ENCODE measurements around the gene FRS2.
"Not testable (repeated sequence)": the region's sequence is repeated elsewhere in the genome, so short reads cannot be mapped to it uniquely, and the experiment has no call there.

Gene FRS2

DNA sequence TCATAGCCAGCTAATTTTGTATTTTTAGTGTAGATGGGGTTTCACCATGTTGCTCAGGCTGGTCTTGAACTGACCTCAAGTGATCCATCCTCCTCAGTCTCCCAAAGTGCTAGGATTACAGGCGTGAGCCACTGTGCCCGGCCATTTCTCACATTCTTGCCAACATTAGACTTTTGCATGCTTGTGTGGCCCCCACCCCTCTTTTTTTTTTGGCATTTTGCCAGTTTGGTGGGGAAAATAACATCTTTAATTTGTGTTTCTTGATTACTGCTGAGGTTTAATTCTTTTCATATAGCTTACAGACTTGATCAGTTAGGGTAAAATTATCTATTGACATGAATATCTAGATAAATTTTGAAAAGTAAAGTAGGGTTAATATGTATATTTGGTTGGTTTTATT is 118.9 kb downstream of the FRS2 start:
- DNase-seq = no peak

DNA sequence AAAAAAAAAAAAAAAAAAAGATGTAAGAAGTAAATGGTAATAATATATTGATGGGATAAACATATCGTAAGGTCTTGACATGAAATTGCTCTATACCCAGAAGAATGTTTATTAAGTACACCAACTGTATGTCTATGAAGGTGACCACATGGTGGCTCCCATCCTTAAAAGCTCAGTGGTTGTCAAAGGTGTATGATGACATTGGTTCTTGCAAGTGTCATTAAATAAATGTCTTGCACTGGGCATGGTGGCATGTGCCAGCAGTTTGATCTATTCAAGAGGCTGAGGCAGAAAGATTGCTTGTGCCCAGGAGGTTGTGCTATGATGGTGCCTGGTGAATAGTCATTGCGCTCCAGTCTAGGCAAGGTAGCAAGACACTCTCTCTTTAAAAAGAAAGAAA is 125.5 kb downstream of the FRS2 start:
- DNase-seq = no peak

- no peak for DNase-seq
These were observed 128.1 kb downstream of the FRS2 start for GRCh38 chr12:69598174-69598753.

GRCh38 chr12:69600804-69601203 is 130.6 kb downstream of the FRS2 start:
- no peak for DNase-seq

DNA sequence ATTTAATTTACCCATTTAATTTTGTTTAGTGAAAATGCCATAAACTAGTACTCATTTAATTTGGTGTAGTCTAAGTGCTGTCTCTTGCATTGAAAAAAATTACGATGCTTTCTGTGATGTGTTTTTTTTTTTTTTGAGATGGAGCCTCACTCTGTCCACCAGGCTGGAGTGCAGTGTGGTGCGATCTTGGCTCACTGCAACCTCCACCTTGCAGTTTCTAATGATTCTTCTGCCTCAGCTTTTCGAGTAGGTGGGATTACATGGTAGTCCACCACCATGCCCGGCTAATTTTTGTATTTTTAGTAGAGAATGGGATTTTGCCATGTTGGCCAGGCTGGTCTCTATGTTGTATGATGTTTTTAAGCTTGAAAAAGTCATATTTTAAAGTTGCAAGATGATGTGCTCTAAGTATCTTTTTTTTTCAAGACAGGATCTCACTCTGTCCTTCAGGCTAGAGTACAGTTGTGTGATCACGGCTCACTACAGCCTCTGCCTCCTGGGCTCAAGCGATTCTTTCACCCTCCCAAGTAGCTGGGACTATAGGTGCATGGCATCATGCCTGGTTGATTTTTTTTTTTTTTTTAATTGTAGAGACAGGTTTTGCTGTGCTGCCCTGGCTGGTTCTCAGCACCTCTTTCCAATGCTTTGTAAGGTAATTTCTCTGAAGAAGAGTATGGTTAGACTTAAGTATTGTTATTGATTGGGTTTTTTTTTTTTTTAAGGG is 131.9 kb downstream of the FRS2 start:
- no peak for DNase-seq

DNA sequence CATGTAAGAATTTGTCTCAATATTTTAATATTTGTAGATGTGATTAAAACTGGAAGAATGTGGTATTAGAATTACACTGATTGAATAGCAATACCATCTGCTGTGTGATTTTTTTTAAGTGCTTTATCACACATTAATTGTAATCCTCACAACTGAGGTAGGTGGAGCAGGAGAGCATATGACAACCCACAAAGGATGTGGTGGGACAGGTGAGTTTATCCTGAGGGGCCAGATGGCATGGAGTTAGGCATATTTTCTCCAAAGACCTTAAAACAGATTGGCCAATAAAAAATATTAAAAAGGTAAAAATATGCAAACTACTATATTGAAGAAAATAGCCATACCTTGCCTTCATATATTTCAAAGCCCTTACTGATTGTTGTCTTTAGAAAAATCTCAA is 132.8 kb downstream of the FRS2 start:
- no peak for DNase-seq

DNA sequence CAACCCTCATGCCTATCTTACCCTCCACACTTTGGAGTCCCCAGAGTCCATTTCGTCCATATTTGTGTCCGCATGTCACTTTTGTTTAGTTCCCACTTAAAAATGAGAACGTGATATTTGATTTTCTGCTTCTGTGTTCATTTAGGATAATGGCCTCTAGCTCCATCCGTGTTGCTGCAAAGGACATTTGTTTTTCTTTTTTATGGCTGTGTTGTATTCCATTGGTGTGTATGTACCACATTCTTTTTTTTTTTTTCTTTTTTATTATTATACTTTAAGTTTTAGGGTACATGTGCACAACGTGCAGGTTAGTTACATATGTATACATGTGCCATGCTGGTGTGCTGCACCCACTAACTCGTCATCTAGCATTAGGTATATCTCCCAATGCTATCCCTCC is 133.4 kb downstream of the FRS2 start:
- not testable (repeated sequence) for DNase-seq

DNA sequence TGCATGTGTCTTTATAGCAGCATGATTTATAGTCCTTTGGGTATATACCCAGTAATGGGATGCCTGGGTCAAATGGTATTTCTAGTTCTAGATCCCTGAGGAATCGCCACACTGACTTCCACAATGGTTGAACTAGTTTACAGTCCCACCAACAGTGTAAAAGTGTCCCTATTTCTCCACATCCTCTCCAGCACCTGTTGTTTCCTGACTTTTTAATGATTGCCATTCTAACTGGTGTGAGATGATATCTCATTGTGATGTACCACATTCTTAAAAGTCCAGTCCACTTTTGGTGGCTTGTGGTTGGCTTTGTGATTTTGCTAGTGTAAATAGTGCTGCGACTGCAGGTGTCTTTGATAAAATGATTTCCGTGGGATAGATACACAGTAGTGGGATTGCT is 134.1 kb downstream of the FRS2 start:
- not testable (repeated sequence) for DNase-seq

- DNase-seq = no peak
These were observed 137.9 kb downstream of the FRS2 start for GRCh38 chr12:69608114-69608513.

DNA sequence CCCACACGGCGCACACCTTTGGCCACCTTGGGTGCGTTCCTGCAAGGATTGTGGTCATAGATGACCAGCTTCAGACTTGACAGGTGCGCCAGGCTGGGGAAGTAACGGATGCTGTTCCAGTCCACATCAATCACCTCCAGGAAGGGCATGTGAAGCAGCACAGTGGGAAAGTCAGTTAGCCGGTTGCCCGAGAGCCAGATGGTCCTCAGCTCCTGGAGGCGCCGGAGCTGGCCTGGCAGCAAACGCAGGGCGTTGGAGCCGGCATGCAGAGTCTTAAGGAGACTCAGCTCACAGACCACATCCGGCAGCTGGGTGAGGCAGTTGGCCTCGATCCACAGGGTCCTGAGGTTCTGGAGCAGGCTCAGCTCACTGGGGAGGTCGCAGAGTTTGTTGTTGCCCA is 139.9 kb downstream of the FRS2 start:
- DNase-seq = no peak

DNA sequence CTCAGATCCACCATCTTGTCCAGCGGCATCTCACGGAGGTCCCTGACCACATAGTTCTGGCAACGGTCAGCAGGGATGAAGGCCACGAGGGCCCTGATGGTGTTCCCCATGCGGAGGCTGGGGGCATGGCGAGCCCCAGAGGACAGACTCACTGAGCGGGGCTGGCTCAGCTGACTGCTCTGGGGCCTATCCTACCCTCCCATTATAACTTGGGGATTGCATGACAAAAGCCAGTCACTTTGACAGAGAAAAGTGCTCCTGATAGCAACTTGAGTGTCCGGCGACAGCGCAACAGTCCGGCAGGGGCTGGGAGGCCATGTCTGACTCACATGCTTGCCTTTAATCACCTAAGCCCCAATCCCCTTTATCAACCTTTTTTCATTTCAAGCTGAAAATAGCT is 140.5 kb downstream of the FRS2 start, which contains the start of gene LRRC10:
Gene LRRC10, minus strand, starts transcription at position 179 of the 400 bp plus-strand sequence. Its CDS starts 69 bp downstream, at position 110.
- no peak for DNase-seq

DNA sequence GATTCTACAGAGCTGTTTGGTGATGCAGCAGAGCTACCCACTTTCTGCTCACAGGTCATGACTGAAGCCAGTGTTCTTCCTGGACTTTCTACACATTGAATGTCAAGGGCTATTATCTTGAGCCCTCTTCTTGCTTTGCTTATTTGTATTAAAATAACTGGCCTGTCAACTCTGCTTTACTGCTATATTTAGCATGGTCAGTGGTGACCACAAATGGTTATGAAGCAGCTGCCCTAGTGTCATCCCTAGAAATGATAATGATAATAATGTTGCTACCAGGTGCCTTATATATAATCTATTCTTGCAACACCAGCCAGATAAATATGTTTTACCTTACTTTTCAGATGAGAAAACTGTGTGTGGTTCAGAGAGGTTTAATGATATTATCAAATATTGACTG is 143.2 kb downstream of the FRS2 start:
- no peak for DNase-seq

- DNase-seq = no peak
These were observed 145.8 kb downstream of the FRS2 start for GRCh38 chr12:69616025-69616424.

DNA sequence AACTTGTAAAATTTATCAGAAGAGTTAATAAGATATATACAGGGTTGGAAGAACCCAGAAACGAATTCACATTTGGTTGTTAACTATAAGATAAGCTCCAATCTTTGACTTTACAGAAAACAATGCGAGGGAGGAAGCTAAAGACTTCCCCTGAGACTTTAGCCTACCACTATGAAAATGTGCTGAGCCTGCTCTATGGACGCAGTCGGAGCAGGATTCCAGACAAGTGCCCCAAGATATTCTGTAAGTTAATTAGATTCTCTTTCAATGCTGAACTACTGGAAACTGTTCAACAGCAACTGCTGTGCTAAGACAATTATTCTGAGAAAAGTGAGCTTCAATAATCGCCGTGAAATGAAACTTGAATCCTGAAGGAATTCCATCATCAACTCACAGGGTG is 148.9 kb downstream of the FRS2 start:
- DNase-seq = no peak

DNA sequence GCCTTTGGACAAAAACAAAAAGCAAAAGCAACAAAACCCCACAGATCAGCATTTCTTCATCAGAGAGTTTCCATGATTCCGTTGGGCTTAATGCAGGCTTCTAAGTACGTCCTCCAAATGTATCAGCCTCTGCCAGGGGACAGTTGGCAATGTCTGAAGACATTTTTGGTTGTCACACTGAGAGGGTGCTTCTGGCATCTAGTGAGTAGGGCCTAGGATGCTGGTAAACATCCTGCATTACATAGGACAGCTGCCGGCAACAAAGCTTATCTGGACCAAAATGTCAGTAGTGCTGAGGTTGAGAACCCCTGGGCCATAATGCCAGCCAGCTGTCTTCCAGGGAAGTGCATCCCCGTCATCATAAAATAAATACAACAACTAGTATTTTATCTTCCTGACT is 149.9 kb downstream of the FRS2 start:
- DNase-seq = no peak

DNA sequence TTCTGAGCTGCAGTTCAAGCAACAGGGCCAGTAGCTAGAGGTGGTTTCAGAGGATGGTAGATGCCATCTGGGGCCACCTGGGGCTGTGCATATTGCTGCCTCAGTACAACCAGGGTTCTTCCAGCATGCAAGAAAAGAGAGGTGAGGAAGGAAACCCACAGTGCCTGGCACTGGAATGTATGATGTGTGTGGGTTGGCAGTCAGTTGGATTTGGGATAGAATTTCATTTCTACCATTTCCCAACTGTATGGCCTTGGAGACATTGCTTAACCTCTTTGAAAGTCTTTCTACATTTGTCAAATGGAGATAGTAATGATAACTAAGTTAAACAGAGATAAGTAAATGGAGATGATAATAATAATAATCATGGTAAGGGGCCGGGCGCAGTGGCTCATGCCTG is 150.7 kb downstream of the FRS2 start:
- no peak for DNase-seq

DNA sequence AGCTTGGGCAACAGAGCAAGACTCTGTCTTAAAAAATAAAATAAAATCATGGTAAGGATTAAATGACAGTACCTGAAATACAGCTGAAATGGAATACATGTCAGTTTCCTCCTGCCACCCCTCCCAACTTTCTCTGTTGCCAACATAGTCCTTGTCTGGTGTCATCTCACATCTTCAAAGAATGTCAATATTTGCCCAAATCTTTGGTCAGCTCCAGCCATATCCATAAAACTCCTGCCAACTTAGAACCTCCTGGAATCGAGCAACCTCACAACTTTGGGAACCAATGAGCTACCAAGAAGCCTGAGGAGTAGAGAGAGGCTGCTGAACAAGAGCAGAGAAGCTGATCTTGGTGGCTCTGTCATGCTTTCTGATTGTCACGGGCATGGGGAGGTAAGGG is 151.4 kb downstream of the FRS2 start:
- no peak for DNase-seq

- DNase-seq = no peak
These were observed 153.8 kb downstream of the FRS2 start for GRCh38 chr12:69623970-69624369.

DNA sequence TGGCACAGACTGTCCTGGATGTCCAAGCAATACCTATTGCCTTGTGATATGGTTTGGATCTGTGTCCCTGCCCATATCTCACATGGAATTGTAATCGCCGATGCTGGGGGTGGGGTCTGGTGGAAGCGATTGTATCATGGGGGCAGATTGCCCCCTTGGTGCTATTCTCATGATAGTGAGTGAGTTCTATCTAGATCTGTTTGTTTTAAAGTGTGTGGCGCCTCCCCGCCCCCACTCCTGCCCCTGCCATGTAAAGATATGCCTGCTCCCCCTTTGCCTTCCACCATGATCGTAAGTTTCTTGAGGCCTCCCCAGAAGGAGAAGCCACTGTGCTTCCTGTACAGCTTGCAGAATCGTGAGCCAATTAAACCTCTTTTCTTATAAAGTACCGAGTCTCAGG is 157.3 kb downstream of the FRS2 start:
- no peak for DNase-seq

Measured in stimulated activated CD4-positive, alpha-beta T cell treated with anti-CD3 and anti-CD28 coated beads, Interleukin-2, amount 100 ng/mL, for 48 hours (primary cell).